ENCODE data around the gene PCP4.

PCP4 gene

DNA sequence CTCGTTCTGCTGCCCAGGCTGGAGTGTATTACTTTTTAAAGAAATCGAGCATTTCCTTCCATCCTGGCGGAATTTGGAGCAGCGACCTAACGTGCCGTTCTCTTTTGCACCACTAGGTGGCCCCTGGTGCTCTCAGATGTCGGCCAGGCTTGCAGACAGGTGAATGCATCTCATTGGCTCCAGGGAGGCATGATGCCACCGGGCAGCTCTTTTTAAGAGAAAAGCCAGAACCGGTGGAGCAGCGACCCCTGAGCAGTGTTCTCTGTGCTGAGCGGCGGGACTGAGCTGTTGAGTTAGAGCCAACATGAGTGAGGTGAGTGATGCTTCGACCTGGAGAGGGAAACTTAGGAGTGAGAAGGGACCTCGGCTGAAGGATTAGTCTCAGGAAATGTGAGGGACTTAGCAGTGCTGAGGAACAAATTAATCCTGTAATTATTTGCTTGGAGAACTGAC is at the start of gene PCP4:
Gene PCP4, plus strand, starts transcription at position 241 of the 453 bp plus-strand sequence. Its CDS starts 64 bp downstream, at position 305.
- Histone ChIP-seq H3K4me3 (no peak within 1 kb of the TSS), H3K27ac (no peak within 1 kb of the TSS)

DNA sequence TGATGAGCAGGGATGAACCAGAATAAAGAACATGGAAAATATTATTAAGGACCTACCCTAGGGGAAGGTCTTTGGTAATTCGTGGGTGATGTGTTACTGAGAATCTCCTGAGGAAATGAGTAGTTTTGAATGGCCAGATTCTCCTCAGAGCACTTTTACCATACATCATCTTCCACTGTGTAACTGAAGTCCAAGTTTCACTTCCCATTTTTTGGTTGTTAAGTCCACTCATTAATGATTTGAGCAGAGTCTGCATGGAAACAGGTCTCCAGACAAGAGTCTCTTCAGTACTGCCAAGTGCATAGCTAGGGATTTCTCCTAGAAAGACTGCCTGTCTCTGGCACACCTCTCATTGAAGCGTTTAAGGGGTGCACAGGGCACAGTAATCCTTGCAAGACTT is 48.7 kb upstream of the PCP4 start:
- no peak overlapping the region for H3K4me3 ChIP-seq
- no peak overlapping the region for H3K9ac ChIP-seq (ENCODE audit: insufficient read length)
- H3K9me3 ChIP-seq (ENCODE audit: low read depth, low read length), result no peaks in the 10 kb centered on the region
- DNase-seq (ENCODE audit: low read depth, low spot score), result no peak
- TF ChIP-seq POLR2AphosphoS5 (IDR thresholded peaks at IDR 0.05; ENCODE audit: borderline replicate concordance, low read depth, low read length), result no peak
- no peak for TF ChIP-seq FOXP2 (optimal IDR thresholded peaks at IDR 0.05; ENCODE audit: control extremely low read depth, extremely low read length, insufficient read depth)
- TF ChIP-seq EZH2 (IDR thresholded peaks at IDR 0.05), result no peak
- H3K36me3 ChIP-seq (ENCODE audit: insufficient read depth, low read length), result no peaks in the 10 kb centered on the region
- H3K27ac ChIP-seq, result no peak overlapping the region

More for the DNA sequence above, at the start of gene PCP4:
- peak; percentile 3 for DNase-seq (ENCODE audit: low read depth, low spot score)
- H3K36me3 ChIP-seq (ENCODE audit: insufficient read depth, low read length), result no peaks in the 10 kb centered on the region
- TF ChIP-seq FOXP2 (optimal IDR thresholded peaks at IDR 0.05; ENCODE audit: control extremely low read depth, extremely low read length, insufficient read depth) (no peak), POLR2AphosphoS5 (IDR thresholded peaks at IDR 0.05; ENCODE audit: borderline replicate concordance, low read depth, low read length) (no peak)
- no peaks in the 10 kb centered on the region for H3K9me3 ChIP-seq (ENCODE audit: low read depth, low read length)
- H3K9ac ChIP-seq (ENCODE audit: insufficient read length), result no peak within 1 kb of the TSS

DNA sequence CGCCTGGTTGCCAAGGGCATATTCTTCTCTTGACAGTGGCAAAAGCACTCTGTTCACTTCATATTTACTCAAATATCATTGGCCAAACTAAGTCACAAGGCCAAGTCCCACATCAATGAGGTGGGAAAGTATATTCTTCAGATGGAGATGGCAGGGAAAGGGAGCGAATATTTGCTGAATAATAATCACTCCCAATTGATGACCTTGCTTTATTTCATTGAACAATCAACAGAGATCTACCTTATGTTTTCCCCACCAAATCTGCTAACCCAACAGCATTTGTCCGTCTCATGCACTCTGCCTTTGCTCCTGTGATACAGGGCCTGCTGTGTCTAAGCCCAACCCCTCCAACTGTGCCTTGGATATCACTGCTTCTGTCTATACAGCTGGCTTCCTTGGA is 45.2 kb upstream of the PCP4 start:
- H3K9ac ChIP-seq (ENCODE audit: insufficient read length), result no peak overlapping the region
- no peaks in the 10 kb centered on the region for H3K36me3 ChIP-seq (ENCODE audit: insufficient read depth, low read length)
- H3K9me3 ChIP-seq (ENCODE audit: low read depth, low read length), result no peaks in the 10 kb centered on the region
- no peak for TF ChIP-seq POLR2AphosphoS5 (IDR thresholded peaks at IDR 0.05; ENCODE audit: borderline replicate concordance, low read depth, low read length)
- no peak for TF ChIP-seq FOXP2 (optimal IDR thresholded peaks at IDR 0.05; ENCODE audit: control extremely low read depth, extremely low read length, insufficient read depth)
- TF ChIP-seq EZH2 (IDR thresholded peaks at IDR 0.05), result no peak
- H3K27ac ChIP-seq, result no peak overlapping the region
- no peak for DNase-seq (ENCODE audit: low read depth, low spot score)
- no peak overlapping the region for H3K4me3 ChIP-seq

- Histone ChIP-seq H3K4me3 (no peak overlapping the region), H3K9ac (ENCODE audit: insufficient read length) (no peak overlapping the region), H3K36me3 (ENCODE audit: insufficient read depth, low read length) (no peaks in the 10 kb centered on the region), H3K9me3 (ENCODE audit: low read depth, low read length) (no peaks in the 10 kb centered on the region), H3K27ac (no peak overlapping the region)
- TF ChIP-seq FOXP2 (optimal IDR thresholded peaks at IDR 0.05; ENCODE audit: control extremely low read depth, extremely low read length, insufficient read depth) (no peak), POLR2AphosphoS5 (IDR thresholded peaks at IDR 0.05; ENCODE audit: borderline replicate concordance, low read depth, low read length) (no peak), EZH2 (IDR thresholded peaks at IDR 0.05) (no peak)
- no peak for DNase-seq (ENCODE audit: low read depth, low spot score)
These were observed 42.0 kb upstream of the PCP4 start for GRCh38 chr21:39825250-39825649.

GRCh38 chr21:39834543-39834942 is 32.7 kb upstream of the PCP4 start:
- Histone ChIP-seq H3K27ac (no peak overlapping the region), H3K4me3 (no peak overlapping the region), H3K9ac (ENCODE audit: insufficient read length) (no peak overlapping the region), H3K36me3 (ENCODE audit: insufficient read depth, low read length) (no peaks in the 10 kb centered on the region), H3K9me3 (ENCODE audit: low read depth, low read length) (no peaks in the 10 kb centered on the region)
- no peak for DNase-seq (ENCODE audit: low read depth, low spot score)
- TF ChIP-seq POLR2AphosphoS5 (IDR thresholded peaks at IDR 0.05; ENCODE audit: borderline replicate concordance, low read depth, low read length) (no peak), EZH2 (IDR thresholded peaks at IDR 0.05) (no peak), FOXP2 (optimal IDR thresholded peaks at IDR 0.05; ENCODE audit: control extremely low read depth, extremely low read length, insufficient read depth) (no peak)

DNA sequence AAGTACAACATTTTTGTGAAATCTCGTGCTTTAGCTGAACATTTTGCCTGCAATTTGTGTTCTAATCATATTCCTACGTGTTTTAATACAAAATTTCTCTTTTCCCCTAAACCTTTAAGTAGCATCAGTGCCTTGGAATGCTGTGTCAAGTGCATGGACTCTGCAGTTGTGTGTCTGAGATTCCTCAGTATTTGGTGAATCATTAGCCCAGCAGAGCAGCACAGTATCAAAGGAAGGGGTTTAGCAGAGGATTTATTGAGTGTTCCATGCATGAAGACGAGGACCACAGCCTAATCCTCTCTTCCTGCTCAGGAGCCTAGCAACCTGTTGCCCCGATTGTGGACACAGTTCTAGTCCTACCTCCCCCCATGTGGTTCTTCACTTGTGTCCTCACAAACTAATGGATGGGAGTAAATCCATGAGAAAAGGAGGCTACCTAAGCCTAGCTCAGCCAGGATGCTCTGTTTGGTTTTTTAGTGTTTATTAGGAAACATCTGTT is 29.3 kb upstream of the PCP4 start:
- no peak for TF ChIP-seq POLR2AphosphoS5 (IDR thresholded peaks at IDR 0.05; ENCODE audit: borderline replicate concordance, low read depth, low read length)
- TF ChIP-seq FOXP2 (optimal IDR thresholded peaks at IDR 0.05; ENCODE audit: control extremely low read depth, extremely low read length, insufficient read depth), result no peak
- no peak for TF ChIP-seq EZH2 (IDR thresholded peaks at IDR 0.05)
- DNase-seq (ENCODE audit: low read depth, low spot score), result no peak
- no peak overlapping the region for H3K27ac ChIP-seq
- no peak overlapping the region for H3K4me3 ChIP-seq
- no peak overlapping the region for H3K9ac ChIP-seq (ENCODE audit: insufficient read length)
- H3K9me3 ChIP-seq (ENCODE audit: low read depth, low read length), result no peaks in the 10 kb centered on the region
- no peaks in the 10 kb centered on the region for H3K36me3 ChIP-seq (ENCODE audit: insufficient read depth, low read length)

GRCh38 chr21:39840373-39841097 is 26.7 kb upstream of the PCP4 start:
- Histone ChIP-seq H3K9me3 (ENCODE audit: low read depth, low read length) (no peaks in the 10 kb centered on the region), H3K9ac (ENCODE audit: insufficient read length) (no peak overlapping the region), H3K4me3 (no peak overlapping the region), H3K27ac (no peak overlapping the region), H3K36me3 (ENCODE audit: insufficient read depth, low read length) (no peaks in the 10 kb centered on the region)
- TF ChIP-seq POLR2AphosphoS5 (IDR thresholded peaks at IDR 0.05; ENCODE audit: borderline replicate concordance, low read depth, low read length), result no peak
- DNase-seq (ENCODE audit: low read depth, low spot score), result no peak

DNA sequence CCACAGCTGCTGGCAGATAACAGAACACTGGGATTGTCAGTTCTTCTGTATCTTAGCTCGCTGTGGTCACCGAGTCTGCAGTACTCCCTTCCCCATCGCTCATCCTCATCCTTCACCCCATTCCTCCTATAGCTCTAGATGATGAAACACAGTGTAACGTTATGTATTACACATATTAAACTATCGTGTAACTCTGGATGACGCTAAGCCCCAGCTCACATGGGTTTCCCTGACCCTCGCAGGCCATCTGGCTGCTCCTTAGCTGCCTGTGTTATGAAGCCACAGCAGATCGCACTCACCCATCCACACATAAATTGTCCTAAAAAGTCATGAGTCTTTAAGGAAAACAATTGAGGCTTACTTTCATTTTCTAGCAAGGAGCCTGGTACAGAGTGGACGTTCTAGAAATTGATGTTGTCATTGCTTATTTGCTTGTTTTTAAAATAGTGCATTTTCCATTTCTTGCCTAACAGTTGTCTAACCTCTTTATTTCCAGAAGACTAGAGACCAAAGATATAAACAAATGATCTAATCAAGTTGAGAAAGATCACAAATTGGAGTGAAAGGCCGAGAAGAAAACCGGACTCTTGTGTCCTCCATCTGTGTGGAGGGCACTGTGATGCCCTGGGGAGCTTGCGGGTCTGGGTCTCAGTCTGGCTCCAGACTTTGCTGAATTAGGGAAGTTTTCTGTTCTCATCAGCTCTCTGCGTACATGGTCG is 24.3 kb upstream of the PCP4 start:
- no peaks in the 10 kb centered on the region for H3K36me3 ChIP-seq (ENCODE audit: insufficient read depth, low read length)
- no peaks in the 10 kb centered on the region for H3K9me3 ChIP-seq (ENCODE audit: low read depth, low read length)
- no peak overlapping the region for H3K4me3 ChIP-seq
- TF ChIP-seq EZH2 (IDR thresholded peaks at IDR 0.05) (no peak), FOXP2 (optimal IDR thresholded peaks at IDR 0.05; ENCODE audit: control extremely low read depth, extremely low read length, insufficient read depth) (no peak), POLR2AphosphoS5 (IDR thresholded peaks at IDR 0.05; ENCODE audit: borderline replicate concordance, low read depth, low read length) (no peak)
- no peak overlapping the region for H3K9ac ChIP-seq (ENCODE audit: insufficient read length)
- H3K27ac ChIP-seq, result no peak overlapping the region
- no peak for DNase-seq (ENCODE audit: low read depth, low spot score)
